HCEC 1CT (cell line): ENCODE results near the gene KCNB1.

Experiments
- DNase-seq: peaks from one replicate; pipeline ENCODE4 v3.0.0-alpha.2; 2017

KCNB1 gene

GRCh38 chr20:49496553-49497397 is 14.3 kb upstream of the KCNB1 start:
- no peak for DNase-seq

DNA sequence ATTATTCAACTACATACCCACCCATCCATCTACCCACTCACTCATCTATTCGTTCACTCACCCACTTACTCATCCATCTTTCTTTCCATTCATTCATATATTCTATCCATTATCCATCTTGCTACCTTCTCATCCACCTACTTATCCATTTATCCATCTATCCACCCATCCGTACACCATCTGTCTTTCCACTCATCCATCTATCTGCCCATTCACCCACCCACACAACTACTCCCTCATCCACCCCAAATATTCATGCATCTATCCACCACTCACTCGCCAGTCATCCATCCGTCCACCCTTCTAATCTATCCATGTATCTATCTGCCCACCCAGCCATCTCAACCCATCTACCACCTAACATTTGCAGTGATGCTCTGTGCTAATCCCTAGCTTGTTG is 13.6 kb upstream of the KCNB1 start:
- no peak for DNase-seq

- no peak for DNase-seq
These were observed 8.2 kb upstream of the KCNB1 start for GRCh38 chr20:49490689-49491088.

DNA sequence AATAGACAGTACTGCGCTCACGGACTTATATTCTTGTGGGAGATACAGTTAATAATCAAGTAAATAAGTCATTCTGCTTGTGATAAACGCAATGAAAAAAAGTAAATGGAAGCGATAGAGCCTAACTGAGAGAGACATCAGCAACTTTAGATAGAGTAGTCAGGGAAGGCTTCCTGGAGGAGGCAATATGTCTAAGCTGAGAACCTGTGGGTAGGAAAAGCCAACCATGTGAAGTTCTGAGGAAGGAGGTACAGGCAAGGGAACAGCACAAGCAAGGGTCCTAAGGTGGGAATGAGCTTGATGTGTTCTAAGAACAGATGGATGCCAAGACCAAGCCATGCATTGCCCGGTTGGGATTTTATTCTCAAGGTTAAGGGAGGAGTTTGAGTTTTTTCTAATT is 7.2 kb upstream of the KCNB1 start:
- no peak for DNase-seq

DNA sequence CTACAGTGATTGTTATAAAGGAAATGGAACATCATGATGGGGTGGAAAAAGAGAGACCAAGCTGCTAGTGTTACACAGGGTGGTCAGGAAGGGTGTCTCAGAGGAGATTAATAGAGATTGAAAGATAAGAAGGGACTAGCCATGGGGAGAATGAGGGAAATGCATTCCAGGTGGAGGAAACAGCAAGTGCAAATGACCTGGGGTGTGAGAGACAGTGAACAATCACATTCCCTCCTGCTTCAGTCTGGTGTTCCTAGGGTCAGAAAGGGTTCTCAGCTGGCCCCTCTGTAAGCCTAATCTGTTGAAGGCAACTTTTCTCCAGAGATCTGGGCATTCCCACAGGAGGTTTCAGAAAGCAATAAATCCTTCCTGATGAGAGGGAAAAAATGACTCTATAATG is 3.6 kb upstream of the KCNB1 start:
- DNase-seq: no peak

- no peak for DNase-seq
These were observed 3.1 kb upstream of the KCNB1 start for GRCh38 chr20:49485563-49485962.

- peak; percentile 77 for DNase-seq
These were observed 2.0 kb upstream of the KCNB1 start for GRCh38 chr20:49484180-49485140.

DNA sequence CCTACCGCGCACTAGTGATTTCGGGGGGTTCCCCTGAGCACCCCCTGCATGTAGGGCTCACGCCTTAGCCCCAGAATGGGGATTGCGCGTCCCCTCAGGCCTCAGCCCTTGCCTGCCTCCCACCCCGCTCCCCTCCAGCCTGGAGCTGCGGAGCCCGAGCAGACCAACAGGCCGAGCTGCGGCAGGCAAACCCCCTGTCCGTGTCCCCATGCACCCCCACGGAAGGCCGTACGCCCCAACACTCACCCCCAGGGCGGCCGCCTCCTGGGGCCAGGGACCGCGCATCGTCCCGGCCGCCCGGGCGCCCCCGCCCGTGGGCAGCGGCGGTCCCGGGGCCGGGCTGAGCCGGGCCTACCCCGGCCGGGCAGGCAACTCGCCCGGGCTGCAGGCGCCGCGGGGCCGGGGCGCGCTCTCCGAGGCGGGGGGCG is 1.2 kb upstream of the KCNB1 start:
- DNase-seq: no peak

DNA sequence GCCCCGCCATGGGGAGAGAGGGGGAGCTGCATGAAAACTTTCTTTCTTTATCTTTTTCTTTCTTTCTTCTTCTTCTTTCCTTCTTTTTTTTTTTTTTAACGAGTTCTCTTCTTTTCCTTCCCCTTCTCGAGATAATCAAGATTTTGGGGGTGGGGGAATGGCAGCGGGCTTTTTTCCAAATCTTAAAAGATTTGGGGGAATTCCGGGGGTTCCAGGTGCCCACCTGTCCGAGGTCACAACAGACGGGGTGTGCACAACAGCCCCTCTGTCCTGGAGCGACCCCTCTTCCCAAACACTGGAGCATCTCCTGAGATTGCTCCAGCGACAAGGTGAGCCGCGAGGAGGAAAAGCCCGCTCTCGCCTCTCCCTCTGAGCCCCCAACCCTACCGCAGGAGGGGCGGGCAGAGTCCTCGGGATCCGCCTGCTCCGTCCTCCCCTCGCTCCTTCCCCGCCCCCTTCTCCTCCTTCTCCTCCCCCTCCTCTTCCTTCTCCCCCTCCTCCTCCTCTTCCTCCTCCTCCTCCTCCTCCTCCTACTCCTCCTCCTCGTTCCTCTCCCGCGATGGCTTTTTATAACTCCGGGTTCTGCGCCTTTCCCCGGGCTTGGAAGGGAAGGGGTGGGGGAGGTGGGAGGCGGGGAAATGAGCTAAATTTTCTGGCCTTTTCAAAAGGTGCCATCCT is 689 bp upstream of the KCNB1 start:
- DNase-seq: no peak

- DNase-seq: no peak
These were observed 295 bp downstream of the KCNB1 start for GRCh38 chr20:49482173-49482572.

DNA sequence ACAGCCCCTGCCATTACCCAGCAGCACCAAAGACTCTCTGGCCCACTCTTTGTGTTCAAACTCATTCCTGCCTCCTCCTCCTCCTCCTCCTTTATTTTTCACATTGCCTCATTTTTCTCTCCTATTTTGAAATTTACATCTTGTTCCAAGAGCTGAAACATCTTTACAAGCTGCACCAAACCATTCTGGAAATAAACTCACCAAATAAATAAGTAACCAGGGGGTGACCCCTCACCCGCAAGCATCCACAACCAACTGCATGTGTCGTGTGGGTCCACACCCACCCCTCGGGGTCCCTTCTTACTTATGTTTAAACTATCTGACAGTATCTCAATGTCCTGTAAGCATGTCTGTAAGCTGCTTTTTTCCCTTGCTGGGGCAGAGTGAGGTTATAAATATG is 1.4 kb downstream of the KCNB1 start:
- no peak for DNase-seq

DNA sequence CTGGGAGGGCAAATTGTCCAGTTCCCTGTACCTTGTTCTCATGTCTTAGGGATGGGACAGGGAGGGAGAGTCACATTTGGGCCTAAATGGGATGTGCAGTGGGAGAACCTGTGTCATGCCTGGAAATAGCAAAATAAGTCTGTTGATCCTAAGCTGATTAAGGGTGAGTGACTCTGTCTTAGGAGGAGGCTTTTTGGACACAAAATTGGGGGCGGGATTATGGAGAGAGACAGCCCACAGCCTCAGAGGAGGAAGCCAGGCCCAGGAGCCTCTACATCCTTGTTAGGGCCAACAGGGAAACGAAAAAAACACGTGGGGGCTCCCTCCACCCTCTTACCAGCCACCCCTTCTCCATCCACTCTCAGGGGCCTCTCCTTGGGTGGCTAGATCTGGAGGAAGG is 2.2 kb downstream of the KCNB1 start:
- DNase-seq: no peak

DNA sequence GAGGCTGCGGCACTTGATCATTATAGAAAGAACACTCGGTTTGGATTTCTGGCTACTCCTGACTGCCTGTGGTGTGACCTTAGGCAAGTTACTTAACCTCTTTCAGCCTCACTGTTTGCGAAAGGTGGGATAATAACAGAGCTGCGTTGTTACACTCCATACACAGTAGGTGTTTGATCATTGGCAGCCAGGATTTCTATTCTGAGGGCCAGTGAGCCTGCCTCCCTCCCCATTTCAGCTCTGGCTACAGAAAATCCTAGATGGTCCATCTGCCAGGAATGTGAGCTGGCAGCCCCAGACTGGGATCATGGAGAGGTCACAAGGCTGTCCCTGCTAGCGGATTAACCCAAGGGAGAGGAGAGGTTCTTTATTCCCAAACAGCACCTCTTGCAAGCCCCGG is 2.7 kb downstream of the KCNB1 start:
- no peak for DNase-seq

DNA sequence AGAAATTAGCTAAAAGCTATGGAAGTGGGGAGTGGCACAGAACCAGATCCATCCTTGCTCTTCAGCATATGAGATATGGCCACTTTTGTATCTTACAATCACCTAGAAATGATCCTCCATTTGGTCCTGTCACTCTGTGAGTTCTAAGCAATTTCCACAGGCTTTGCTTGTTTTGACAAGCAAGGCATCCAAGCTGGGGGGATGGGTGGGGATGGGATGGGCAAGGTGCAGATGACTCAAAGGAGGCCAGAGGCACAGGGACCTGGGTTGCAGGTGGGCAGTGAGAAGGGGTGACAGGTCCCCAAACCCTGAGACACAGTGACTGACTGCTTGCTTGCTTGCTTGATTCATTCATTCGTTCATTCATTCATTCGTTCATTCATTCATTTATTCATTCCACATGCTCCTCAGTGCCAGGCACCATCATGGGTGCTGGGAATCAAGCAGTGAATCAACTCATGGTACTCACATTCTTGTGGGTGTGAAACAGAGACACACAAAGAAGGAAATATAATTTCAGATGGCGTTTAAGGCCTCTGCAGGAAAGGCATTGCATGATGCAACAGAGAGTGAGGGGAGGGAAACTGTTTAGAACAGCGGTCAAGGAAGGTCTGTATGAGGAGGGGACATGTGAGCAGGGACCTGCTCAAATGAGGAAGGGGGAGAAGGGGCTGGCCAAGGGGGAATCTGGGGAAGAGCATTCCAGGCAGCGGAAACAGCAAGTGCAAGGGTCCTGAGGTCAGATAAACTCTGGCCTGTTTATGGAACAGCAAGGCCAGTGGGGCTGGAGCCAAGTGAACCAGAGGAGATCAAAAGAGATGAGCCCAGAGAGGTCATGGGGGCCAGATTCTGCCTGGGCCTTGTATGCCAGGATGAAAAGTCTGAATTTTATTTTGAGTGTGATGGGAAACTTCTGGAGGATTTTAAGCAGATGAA is 3.4 kb downstream of the KCNB1 start:
- no peak for DNase-seq

- no peak for DNase-seq
These were observed 4.2 kb downstream of the KCNB1 start for GRCh38 chr20:49478266-49478665.

DNA sequence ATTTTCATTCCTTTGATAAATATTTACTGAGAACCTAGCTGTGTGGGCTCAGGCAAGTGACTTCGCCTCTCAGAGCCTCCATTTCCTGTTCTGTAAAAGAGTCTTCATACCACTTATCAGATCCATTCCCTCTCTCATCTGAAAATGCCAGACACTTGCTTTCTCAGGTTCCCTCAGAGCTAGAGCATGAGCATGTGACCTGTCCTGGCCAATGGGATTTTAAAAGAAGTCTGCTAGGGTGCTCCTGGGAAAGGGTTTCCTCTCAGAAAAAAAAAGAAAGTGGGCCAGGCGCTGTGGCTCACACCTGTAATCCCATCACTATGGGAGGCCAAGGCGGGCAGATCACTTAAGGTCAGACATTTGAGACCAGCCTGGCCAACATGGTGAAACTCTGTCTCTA is 5.3 kb downstream of the KCNB1 start:
- DNase-seq: no peak

DNA sequence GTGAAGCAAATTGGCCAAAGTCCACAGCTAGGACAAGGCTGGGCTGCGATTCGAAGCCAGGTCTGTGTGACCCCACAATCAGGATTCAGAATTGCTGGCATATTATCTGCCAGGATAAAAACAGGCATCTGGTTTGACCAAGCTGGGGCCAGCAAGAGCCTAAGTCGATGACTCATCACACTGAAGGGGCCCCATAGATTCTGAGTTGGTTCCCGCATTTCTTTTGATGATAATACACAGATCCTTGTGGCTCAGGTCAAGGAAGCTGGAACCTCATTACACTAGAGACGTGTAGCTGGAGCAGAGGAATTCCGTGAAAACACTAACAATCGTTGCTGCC is 6.5 kb downstream of the KCNB1 start:
- no peak for DNase-seq

GRCh38 chr20:49475292-49476015 is 7.0 kb downstream of the KCNB1 start:
- DNase-seq: no peak

- no peak for DNase-seq
These were observed 11.1 kb downstream of the KCNB1 start for GRCh38 chr20:49471397-49471796.

DNA sequence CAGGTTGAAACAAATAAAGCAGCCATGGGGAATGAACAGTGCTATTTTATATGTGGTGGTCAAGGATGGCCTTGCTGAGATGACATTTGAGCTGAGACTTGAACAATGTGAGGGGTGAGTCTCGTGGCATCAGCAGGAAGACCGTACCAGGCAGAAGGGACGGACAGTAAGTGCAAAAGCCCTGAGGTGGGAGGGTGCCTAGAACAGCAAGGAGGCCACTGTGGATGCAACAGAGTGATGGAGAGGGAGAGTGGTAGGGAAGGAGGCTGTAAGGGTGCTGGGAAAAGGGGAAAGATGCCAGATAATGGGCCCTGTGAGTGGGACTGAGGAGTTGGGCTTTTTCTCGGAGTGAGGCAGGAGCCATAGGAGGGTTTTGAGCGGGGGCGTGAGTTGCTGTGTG is 11.5 kb downstream of the KCNB1 start:
- no peak for DNase-seq

DNA sequence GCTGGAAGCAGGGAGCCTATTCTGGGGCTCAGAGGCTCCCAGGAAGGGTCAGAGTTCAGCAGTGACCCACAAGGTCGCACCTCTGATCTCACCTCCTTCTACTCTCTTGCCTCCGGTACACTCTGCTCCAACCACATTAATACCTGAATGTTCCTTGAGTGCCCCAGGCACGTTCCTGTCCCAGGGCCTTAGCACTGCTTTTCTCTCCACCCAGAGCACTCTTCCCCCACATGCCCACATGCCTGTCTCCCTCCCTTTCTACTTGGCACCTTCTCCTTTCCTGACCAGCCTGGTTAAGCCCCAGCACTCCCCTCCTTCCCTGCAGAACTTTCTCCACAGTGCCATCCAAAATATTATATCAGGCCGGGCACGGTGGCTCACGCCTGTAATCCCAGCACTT is 13.4 kb downstream of the KCNB1 start:
- no peak for DNase-seq

GRCh38 chr20:49468412-49468811 is 14.1 kb downstream of the KCNB1 start:
- DNase-seq: no peak
